Liver (tissue), 9 donors: Measurements from ENCODE around the gene HORMAD2. TPM values are rescaled to one million over a fixed set of nuclear protein-coding genes. Genes with fewer than 3 reads are reported as not detected.

Source experiments
- DNase-seq: peaks from one replicate; pipeline ENCODE4 v3.0.0-alpha.2; 2017; ENCODE audit warnings: low spot score
- H3K27ac ChIP-seq, 2 donors: one replicate each; pipeline ENCODE4 v1.7.0; 2013; ENCODE audit warnings: inconsistent platforms in 2 of 2, low read length in 2 of 2, control low read depth in 1 of 2, low read depth in 1 of 2, mild to moderate bottlenecking in 1 of 2
- H3K27me3 ChIP-seq, 4 donors: one replicate each; pipeline versions ENCODE4 v1.6.1 to v1.7.0; 2013; ENCODE audit warnings: low read length in 3 of 4, inconsistent platforms in 1 of 4, mild to moderate bottlenecking in 1 of 4, moderate library complexity in 1 of 4; ENCODE audit not compliant: control insufficient read depth in 4 of 4, insufficient read depth in 4 of 4
- H3K36me3 ChIP-seq, 4 donors: one replicate each; pipeline versions ENCODE4 v1.6.1 to v1.7.0; 2013; ENCODE audit warnings: low read length in 3 of 4, mild to moderate bottlenecking in 3 of 4, low read depth in 1 of 4, moderate library complexity in 1 of 4; ENCODE audit not compliant: control insufficient read depth in 4 of 4, insufficient read depth in 3 of 4
- H3K4me1 ChIP-seq, 4 donors: one replicate each; pipeline versions ENCODE4 v1.6.1 to v1.7.0; 2013; ENCODE audit warnings: low read length in 3 of 4, mild to moderate bottlenecking in 3 of 4, moderate library complexity in 1 of 4; ENCODE audit not compliant: control insufficient read depth in 4 of 4, insufficient read depth in 4 of 4
- H3K4me3 ChIP-seq, 3 donors: one replicate each; pipeline versions ENCODE4 v1.6.1 to v1.7.0; 2013; ENCODE audit warnings: low read length in 3 of 3, control low read depth in 1 of 3, low read depth in 1 of 3, mild to moderate bottlenecking in 1 of 3
- H3K9ac ChIP-seq, 2 donors: one replicate each; pipeline ENCODE4 v1.7.0; 2013; ENCODE audit warnings: low read length in 2 of 2, mild to moderate bottlenecking in 2 of 2, moderate library complexity in 2 of 2, control low read depth in 1 of 2, low read depth in 1 of 2
- H3K9me3 ChIP-seq, 4 donors: one replicate each; pipeline versions ENCODE4 v1.6.1 to v1.7.0; 2013; ENCODE audit warnings: low read length in 3 of 4; ENCODE audit not compliant: control insufficient read depth in 4 of 4
- EGR1 ChIP-seq, 2 donors: IDR thresholded peaks; 2 replicates each; pipeline ENCODE4 v1.6.1; 2016 to 2018; ENCODE audit warnings: antibody characterized with exemption in 2 of 2, low read depth in 2 of 2
- FOXA1 ChIP-seq: IDR thresholded peaks from 2 replicates; pipeline ENCODE4 v1.6.1; 2016; ENCODE audit warnings: antibody characterized with exemption
- FOXA2 ChIP-seq: IDR thresholded peaks from 2 replicates; pipeline ENCODE4 v1.6.1; 2016; ENCODE audit warnings: antibody characterized with exemption
- GABPA ChIP-seq, 2 donors: IDR thresholded peaks in 1 of 2; conservative IDR thresholded peaks in 1 of 2; 2 replicates each; pipeline ENCODE4 v1.6.1; 2016; ENCODE audit warnings: antibody characterized with exemption in 2 of 2, mild to moderate bottlenecking in 1 of 2, moderate library complexity in 1 of 2
- HNF4A ChIP-seq, 2 donors: conservative IDR thresholded peaks; 2 replicates each; pipeline ENCODE4 v1.6.1; 2016; ENCODE audit warnings: antibody characterized with exemption in 2 of 2, mild to moderate bottlenecking in 2 of 2
- HNF4G ChIP-seq: IDR thresholded peaks from 2 replicates; pipeline ENCODE4 v1.6.1; 2016; ENCODE audit warnings: antibody characterized with exemption
- JUND ChIP-seq, 2 donors: IDR thresholded peaks; 2 replicates each; pipeline ENCODE4 v1.6.1; 2016; ENCODE audit warnings: antibody characterized with exemption in 2 of 2
- NR2F2 ChIP-seq: IDR thresholded peaks from 2 replicates; pipeline ENCODE4 v1.6.1; 2016; ENCODE audit warnings: antibody characterized with exemption
- RAD21 ChIP-seq, 2 donors: IDR thresholded peaks; 2 replicates each; pipeline ENCODE4 v1.6.1; 2016; ENCODE audit warnings: antibody characterized with exemption in 2 of 2, mild to moderate bottlenecking in 2 of 2
- RXRA ChIP-seq, 2 donors: IDR thresholded peaks; 2 replicates each; pipeline ENCODE4 v1.6.1; 2017 to 2018; ENCODE audit warnings: antibody characterized with exemption in 2 of 2, mild to moderate bottlenecking in 1 of 2
- SP1 ChIP-seq: IDR thresholded peaks from 2 replicates; pipeline ENCODE4 v1.6.1; 2018; ENCODE audit warnings: antibody characterized with exemption, mild to moderate bottlenecking
- TAF1 ChIP-seq: conservative IDR thresholded peaks from 2 replicates; pipeline ENCODE4 v1.6.1; 2016; ENCODE audit warnings: antibody characterized with exemption, mild to moderate bottlenecking
- YY1 ChIP-seq: IDR thresholded peaks from 2 replicates; pipeline ENCODE4 v1.6.1; 2016; ENCODE audit warnings: antibody characterized with exemption, mild to moderate bottlenecking
- WGBS: extraction: QIAGEN DNeasy Blood & Tissue Kit; methylation state at CpG from one replicate; pipeline ENCODE4 v1.1.7; 2013; 5-methylcytosine and 5-hydroxymethylcytosine counted together
- polyA plus RNA-seq, 2 donors: library from polyadenylated mRNA; stranded (reverse) in 1 of 2; unstranded in 1 of 2; fragments of 200-250 nt in 1 of 2; fragments of >200 nt in 1 of 2; fragmentation: Nextera tagmentation in 1 of 2; extraction: Ambion mirVana in 1 of 2; gene quantifications; one replicate each; pipeline versions ENCODE4 v1.2.1 to v1.2.3, GENCODE V29; 2013 to 2015
- total RNA-seq, 2 donors: library from RNA; depleted of rRNA; stranded (reverse); fragments of >200 nt; gene quantifications; one replicate each; pipeline ENCODE4 v1.2.3, GENCODE V29; 2014
- TF ChIP-seq, protein P1 (sequence below): IDR thresholded peaks from 2 replicates; pipeline ENCODE4 v1.6.1; 2016; ENCODE audit warnings: antibody characterized with exemption
- TF ChIP-seq, protein P2 (sequence below): IDR thresholded peaks from 2 replicates; pipeline ENCODE4 v1.6.1; 2016; ENCODE audit warnings: antibody characterized with exemption
- TF ChIP-seq, protein P3 (sequence below): fragments of 150-350 bp; IDR thresholded peaks from 2 replicates; pipeline ENCODE4 v1.5.1; 2017; ENCODE audit warnings: improper control_type of control experiment, low read depth, low read length; ENCODE audit not compliant: missing input control
- TF ChIP-seq, protein P4 (sequence below): IDR thresholded peaks from 2 replicates; pipeline ENCODE4 v1.6.1; 2016; ENCODE audit warnings: antibody characterized with exemption, mild to moderate bottlenecking
- TF ChIP-seq, protein P5 (sequence below): IDR thresholded peaks from 2 replicates; pipeline ENCODE4 v1.6.1; 2016; ENCODE audit warnings: antibody characterized with exemption
- donor health status: healthy.
- donor health status: healthy.
- donor health status: healthy.
- donor health status: healthy.
- donor health status: healthy.

The HORMAD2 gene
- total and polyA plus RNA-seq, 4 donors = 0.44 to 2.8 (median 0.47) TPM; not detected in 1

DNA sequence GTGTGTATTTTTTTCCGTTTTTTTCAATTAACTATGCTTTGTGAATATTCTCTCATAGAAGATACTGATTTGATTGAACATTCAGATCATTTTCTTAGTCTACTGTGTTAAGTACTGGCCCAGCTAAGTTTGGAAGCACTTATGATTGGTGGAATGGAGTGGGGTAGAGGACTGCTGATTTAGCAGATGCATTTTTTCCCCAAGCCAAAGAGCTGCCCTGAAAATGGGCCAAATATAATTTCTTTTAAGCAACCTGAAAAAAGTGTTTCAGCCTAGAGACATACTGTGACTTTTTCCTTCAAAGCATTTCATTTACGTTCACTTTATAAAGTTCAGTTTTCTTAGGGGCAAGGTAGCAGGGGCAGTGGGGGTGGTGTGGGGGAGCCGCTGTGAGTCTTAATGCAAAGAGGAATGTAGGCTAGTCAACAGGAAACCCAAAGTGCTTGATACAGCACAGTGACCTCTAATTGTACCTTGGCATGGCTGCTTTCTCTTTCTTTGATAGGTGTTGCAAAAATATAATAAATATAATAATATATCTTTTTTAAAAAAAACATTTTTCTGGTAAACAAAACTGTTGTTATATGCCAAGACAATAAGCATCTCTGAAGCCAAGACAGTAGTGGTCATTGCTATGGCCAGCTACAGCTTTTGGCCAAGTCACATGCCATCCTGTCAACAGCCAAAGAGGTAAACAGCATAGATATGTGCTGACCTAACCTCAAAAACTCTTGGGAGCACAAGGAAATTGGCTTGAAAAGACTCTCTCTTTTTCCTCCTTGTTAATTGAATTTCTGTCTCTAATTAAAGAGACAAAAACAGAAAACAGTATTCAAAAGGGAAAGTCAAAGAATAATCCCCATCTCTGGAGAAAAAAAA is 107.5 kb downstream of the HORMAD2 start:
- no peaks in the 10 kb centered on the region for H3K27me3 ChIP-seq
- H3K4me3 ChIP-seq = no peak overlapping the region
- TF ChIP-seq HNF4G (no peak), RXRA (IDR thresholded peaks at IDR 0.05) (no peak), NR2F2 (no peak), TAF1 (no peak), YY1 (no peak), GABPA (IDR thresholded peaks at IDR 0.05 in 1 of 2, conservative IDR thresholded peaks at IDR 0.05 in 1 of 2) (no peak), JUND (IDR thresholded peaks at IDR 0.05) (no peak)
- TF ChIP-seq, protein P1, sequence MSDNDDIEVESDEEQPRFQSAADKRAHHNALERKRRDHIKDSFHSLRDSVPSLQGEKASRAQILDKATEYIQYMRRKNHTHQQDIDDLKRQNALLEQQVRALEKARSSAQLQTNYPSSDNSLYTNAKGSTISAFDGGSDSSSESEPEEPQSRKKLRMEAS = no peak
- TF ChIP-seq, protein P2, sequence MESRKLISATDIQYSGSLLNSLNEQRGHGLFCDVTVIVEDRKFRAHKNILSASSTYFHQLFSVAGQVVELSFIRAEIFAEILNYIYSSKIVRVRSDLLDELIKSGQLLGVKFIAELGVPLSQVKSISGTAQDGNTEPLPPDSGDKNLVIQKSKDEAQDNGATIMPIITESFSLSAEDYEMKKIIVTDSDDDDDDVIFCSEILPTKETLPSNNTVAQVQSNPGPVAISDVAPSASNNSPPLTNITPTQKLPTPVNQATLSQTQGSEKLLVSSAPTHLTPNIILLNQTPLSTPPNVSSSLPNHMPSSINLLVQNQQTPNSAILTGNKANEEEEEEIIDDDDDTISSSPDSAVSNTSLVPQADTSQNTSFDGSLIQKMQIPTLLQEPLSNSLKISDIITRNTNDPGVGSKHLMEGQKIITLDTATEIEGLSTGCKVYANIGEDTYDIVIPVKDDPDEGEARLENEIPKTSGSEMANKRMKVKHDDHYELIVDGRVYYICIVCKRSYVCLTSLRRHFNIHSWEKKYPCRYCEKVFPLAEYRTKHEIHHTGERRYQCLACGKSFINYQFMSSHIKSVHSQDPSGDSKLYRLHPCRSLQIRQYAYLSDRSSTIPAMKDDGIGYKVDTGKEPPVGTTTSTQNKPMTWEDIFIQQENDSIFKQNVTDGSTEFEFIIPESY = no peak
- TF ChIP-seq, protein P3, sequence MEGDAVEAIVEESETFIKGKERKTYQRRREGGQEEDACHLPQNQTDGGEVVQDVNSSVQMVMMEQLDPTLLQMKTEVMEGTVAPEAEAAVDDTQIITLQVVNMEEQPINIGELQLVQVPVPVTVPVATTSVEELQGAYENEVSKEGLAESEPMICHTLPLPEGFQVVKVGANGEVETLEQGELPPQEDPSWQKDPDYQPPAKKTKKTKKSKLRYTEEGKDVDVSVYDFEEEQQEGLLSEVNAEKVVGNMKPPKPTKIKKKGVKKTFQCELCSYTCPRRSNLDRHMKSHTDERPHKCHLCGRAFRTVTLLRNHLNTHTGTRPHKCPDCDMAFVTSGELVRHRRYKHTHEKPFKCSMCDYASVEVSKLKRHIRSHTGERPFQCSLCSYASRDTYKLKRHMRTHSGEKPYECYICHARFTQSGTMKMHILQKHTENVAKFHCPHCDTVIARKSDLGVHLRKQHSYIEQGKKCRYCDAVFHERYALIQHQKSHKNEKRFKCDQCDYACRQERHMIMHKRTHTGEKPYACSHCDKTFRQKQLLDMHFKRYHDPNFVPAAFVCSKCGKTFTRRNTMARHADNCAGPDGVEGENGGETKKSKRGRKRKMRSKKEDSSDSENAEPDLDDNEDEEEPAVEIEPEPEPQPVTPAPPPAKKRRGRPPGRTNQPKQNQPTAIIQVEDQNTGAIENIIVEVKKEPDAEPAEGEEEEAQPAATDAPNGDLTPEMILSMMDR = no peak
- H3K9ac ChIP-seq = no peak overlapping the region
- no peaks in the 10 kb centered on the region for H3K4me1 ChIP-seq
- WGBS = 78% methylated on average over 3 of the region's 3 CpGs
- H3K27ac ChIP-seq = no peak overlapping the region
- no peaks in the 10 kb centered on the region for H3K36me3 ChIP-seq
- H3K9me3 ChIP-seq = no peaks in the 10 kb centered on the region
- no peak for DNase-seq

DNA sequence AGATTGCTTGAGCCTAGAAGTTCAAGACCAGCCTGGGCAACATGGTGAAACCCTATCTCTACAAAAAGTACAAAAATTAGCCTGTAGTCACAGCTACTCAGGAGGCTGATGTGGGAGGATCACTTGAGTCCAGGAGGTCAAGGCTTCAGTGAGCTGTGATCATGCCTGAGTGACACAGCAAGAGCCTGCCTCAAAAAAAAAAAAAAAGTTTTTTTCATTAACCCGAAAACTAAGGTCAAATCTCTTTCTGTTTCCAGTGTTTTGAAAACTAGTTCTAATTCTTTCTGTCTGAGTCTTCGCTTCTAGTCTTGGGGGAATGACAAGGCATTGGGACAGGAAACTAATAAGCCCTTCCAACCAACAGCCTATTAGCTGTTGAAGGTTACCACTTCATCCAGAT is 108.6 kb downstream of the HORMAD2 start:
- Histone ChIP-seq H3K9ac (no peak overlapping the region), H3K9me3 (no peaks in the 10 kb centered on the region), H3K27me3 (no peaks in the 10 kb centered on the region), H3K36me3 (no peaks in the 10 kb centered on the region), H3K27ac (no peak overlapping the region), H3K4me3 (no peak overlapping the region), H3K4me1 (no peaks in the 10 kb centered on the region)
- TF ChIP-seq FOXA1 (no peak), GABPA (IDR thresholded peaks at IDR 0.05 in 1 of 2, conservative IDR thresholded peaks at IDR 0.05 in 1 of 2) (no peak)
- 93% methylated on average over 2 of the region's 2 CpGs for WGBS
- no peak for DNase-seq

DNA sequence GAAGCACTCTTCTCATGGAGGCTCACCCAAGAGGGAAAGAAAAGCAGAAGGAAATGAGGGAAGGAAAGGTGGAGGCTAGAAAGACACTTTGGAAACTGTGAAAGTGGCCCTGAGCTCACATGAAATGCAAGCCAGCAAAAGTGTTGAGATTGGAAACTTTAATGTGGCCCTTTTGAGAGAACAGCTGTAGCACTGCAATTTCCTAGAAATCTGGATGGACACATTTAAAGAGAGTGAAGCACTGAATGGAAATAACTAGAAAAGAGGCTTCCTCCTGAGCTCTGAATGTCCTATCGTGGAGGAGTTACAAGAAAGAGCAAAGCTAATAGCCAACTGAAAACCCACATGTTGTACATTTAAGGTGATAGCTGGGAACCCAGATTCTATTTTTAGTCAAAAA is 110.3 kb downstream of the HORMAD2 start:
- H3K4me1 ChIP-seq = no peaks in the 10 kb centered on the region
- TF ChIP-seq GABPA (IDR thresholded peaks at IDR 0.05 in 1 of 2, conservative IDR thresholded peaks at IDR 0.05 in 1 of 2) (no peak), TAF1 (no peak), JUND (IDR thresholded peaks at IDR 0.05) (no peak), HNF4A (conservative IDR thresholded peaks at IDR 0.05) (no peak), FOXA2 (no peak), YY1 (no peak), FOXA1 (no peak), EGR1 (IDR thresholded peaks at IDR 0.05; ENCODE audit: low read depth in 2 of 2) (no peak), RAD21 (IDR thresholded peaks at IDR 0.05) (no peak), SP1 (no peak)
- TF ChIP-seq, protein P4, sequence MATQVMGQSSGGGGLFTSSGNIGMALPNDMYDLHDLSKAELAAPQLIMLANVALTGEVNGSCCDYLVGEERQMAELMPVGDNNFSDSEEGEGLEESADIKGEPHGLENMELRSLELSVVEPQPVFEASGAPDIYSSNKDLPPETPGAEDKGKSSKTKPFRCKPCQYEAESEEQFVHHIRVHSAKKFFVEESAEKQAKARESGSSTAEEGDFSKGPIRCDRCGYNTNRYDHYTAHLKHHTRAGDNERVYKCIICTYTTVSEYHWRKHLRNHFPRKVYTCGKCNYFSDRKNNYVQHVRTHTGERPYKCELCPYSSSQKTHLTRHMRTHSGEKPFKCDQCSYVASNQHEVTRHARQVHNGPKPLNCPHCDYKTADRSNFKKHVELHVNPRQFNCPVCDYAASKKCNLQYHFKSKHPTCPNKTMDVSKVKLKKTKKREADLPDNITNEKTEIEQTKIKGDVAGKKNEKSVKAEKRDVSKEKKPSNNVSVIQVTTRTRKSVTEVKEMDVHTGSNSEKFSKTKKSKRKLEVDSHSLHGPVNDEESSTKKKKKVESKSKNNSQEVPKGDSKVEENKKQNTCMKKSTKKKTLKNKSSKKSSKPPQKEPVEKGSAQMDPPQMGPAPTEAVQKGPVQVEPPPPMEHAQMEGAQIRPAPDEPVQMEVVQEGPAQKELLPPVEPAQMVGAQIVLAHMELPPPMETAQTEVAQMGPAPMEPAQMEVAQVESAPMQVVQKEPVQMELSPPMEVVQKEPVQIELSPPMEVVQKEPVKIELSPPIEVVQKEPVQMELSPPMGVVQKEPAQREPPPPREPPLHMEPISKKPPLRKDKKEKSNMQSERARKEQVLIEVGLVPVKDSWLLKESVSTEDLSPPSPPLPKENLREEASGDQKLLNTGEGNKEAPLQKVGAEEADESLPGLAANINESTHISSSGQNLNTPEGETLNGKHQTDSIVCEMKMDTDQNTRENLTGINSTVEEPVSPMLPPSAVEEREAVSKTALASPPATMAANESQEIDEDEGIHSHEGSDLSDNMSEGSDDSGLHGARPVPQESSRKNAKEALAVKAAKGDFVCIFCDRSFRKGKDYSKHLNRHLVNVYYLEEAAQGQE = no peak
- TF ChIP-seq, protein P5, sequence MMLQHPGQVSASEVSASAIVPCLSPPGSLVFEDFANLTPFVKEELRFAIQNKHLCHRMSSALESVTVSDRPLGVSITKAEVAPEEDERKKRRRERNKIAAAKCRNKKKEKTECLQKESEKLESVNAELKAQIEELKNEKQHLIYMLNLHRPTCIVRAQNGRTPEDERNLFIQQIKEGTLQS = no peak
- H3K9me3 ChIP-seq = no peaks in the 10 kb centered on the region
- DNase-seq = no peak
- H3K4me3 ChIP-seq = no peak overlapping the region
- no peaks in the 10 kb centered on the region for H3K36me3 ChIP-seq
- H3K27ac ChIP-seq = no peak overlapping the region
- no peaks in the 10 kb centered on the region for H3K27me3 ChIP-seq
- H3K9ac ChIP-seq = no peak overlapping the region
- 81% methylated on average over 1 of the region's 1 CpG for WGBS
